Gastroesophageal sphincter (tissue), 4 donors: ENCODE measurements around the gene DSP. TPM values are rescaled to one million over a fixed set of nuclear protein-coding genes. Genes with fewer than 3 reads are reported as not detected.

ENCODE experiments used
- ATAC-seq: fragments of 150-250 bp; one replicate; pipeline ENCODE4 v1.9.1; 2016; ENCODE audit warnings: mild to moderate bottlenecking, moderate library complexity
- H3K27ac ChIP-seq, 4 donors: fragments of 200-600 bp; sonication (generic) in 3 of 4; 1 replicate in 3 of 4; 2 replicates in 1 of 4; pipeline ENCODE4 v1.5.1; 2016 to 2019
- H3K27me3 ChIP-seq: fragments of 200-600 bp; sonication (generic); one replicate; pipeline ENCODE4 v1.5.1; 2019
- H3K36me3 ChIP-seq, 2 donors: fragments of 200-600 bp; sonication (generic); one replicate each; pipeline ENCODE4 v1.5.1; 2019; ENCODE audit warnings: control low read depth in 1 of 2
- H3K4me1 ChIP-seq, 3 donors: fragments of 200-600 bp; sonication (generic); 1 replicate in 2 of 3; 2 replicates in 1 of 3; pipeline ENCODE4 v1.5.1; 2016 to 2019; ENCODE audit warnings: control low read depth in 2 of 3
- H3K4me3 ChIP-seq, 2 donors: fragments of 200-600 bp; sonication (generic); one replicate each; pipeline ENCODE4 v1.5.1; 2019; ENCODE audit warnings: mild to moderate bottlenecking in 1 of 2, moderate library complexity in 1 of 2
- H3K9me3 ChIP-seq, 3 donors: fragments of 200-600 bp; sonication (generic); one replicate each; pipeline ENCODE4 v1.5.1; 2017 to 2019; ENCODE audit warnings: control low read depth in 2 of 3
- EP300 ChIP-seq: sonication (generic); formaldehyde crosslinking; IDR thresholded peaks from one replicate; pipeline ENCODE4 v1.6.1; 2017; ENCODE audit warnings: antibody characterized with exemption, mild to moderate bottlenecking
- POLR2A ChIP-seq, 2 donors: fragments of 450-650 bp; IDR thresholded peaks; one replicate each; pipeline ENCODE4 v1.6.1; 2017; ENCODE audit warnings: antibody characterized with exemption in 2 of 2, mild to moderate bottlenecking in 2 of 2, moderate library complexity in 1 of 2
- POLR2AphosphoS5 ChIP-seq: sonication (generic); formaldehyde crosslinking; IDR thresholded peaks from one replicate; pipeline ENCODE4 v1.6.1; 2017; ENCODE audit warnings: antibody characterized with exemption
- WGBS, 2 donors: methylation state at CpG; one replicate each; pipeline ENCODE4 v1.1.5; 2018; ENCODE audit warnings: low coverage in 1 of 2; 5-methylcytosine and 5-hydroxymethylcytosine counted together
- total RNA-seq, 4 donors: library from RNA; depleted of rRNA; stranded (reverse); fragments of >200 nt; gene quantifications; one replicate each; pipeline ENCODE4 v1.1.0, GENCODE V29; 2016
- TF ChIP-seq, protein P1 (sequence below), 4 experiments: fragments of 200-600 bp in 2 of 4; fragments of 450-650 bp in 2 of 4; sonication (generic) in 1 of 4; IDR thresholded peaks; one replicate each; pipeline ENCODE4 v1.5.1; 2017 to 2019; ENCODE audit warnings: antibody characterized with exemption in 4 of 4, mild to moderate bottlenecking in 2 of 4, moderate library complexity in 2 of 4

The DSP gene
- total RNA-seq, 4 donors from 2014 or later, result 5.8 to 41.7 (median 7.6) TPM

DNA sequence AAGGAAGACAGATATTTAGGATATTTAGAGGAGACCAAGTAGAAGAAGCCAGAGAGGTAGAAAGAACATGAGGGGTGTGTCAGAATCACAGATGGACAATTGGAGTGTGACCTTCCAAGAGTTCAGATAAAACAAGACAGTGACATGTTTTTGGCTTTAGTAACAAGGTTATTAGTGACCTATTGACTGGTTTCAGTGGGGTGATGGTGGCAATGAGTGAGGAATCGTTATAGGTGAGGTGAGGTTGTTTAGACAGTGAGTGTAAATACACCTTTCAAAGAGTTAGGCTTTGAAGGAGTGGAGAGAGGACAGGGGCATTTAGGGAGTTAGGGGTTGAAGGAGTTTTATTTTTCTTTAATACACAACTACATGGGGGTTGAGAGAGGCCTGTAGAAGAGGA is 51.8 kb downstream of the DSP start:
- Histone ChIP-seq H3K36me3 (peaks cover 0 to 48% of the 10 kb centered on the region in 2 donors), H3K27ac (no peak overlapping the region), H3K27me3 (no peaks in the 10 kb centered on the region), H3K4me3 (no peak overlapping the region), H3K9me3 (no peaks in the 10 kb centered on the region), H3K4me1 (peaks cover 7 to 37% (median 13%) of the 10 kb centered on the region in 3 donors)
- no peak for ATAC-seq
- WGBS, 2 donors, result 82 to 86% methylated on average over 1 of the region's 1 CpG
- TF ChIP-seq, protein P1, sequence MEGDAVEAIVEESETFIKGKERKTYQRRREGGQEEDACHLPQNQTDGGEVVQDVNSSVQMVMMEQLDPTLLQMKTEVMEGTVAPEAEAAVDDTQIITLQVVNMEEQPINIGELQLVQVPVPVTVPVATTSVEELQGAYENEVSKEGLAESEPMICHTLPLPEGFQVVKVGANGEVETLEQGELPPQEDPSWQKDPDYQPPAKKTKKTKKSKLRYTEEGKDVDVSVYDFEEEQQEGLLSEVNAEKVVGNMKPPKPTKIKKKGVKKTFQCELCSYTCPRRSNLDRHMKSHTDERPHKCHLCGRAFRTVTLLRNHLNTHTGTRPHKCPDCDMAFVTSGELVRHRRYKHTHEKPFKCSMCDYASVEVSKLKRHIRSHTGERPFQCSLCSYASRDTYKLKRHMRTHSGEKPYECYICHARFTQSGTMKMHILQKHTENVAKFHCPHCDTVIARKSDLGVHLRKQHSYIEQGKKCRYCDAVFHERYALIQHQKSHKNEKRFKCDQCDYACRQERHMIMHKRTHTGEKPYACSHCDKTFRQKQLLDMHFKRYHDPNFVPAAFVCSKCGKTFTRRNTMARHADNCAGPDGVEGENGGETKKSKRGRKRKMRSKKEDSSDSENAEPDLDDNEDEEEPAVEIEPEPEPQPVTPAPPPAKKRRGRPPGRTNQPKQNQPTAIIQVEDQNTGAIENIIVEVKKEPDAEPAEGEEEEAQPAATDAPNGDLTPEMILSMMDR (IDR thresholded peaks at IDR 0.05), result no peak
- no peak for TF ChIP-seq EP300
- no peak for TF ChIP-seq POLR2AphosphoS5
- no peak for TF ChIP-seq POLR2A (IDR thresholded peaks at IDR 0.05)

DNA sequence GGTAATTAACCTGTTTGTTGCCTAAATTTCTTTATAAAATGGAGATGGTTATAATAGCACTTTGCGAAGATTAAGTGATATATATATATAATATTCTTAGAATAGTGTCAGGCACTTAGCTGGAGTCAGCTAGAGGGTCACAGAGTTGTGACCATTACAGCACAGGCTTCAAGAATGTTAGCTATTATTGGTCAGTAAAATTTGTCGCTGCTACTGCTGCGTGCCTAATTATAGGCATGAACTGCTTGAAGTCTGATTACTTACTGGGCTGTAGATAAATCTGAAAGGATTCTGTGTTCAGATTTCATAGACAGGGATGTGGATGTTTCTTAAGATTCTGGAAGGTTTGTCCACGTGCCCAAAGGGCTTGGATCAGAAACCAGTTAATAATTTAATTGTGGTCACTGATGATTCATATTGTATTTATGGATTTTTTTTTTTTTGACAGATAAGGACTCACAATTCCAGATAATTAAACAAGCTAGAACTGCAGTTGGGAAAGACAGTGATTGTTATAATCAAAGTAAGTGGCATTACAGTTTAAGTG is 53.2 kb downstream of the DSP start:
- Histone ChIP-seq H3K36me3 (peaks cover 0 to 62% of the 10 kb centered on the region in 2 donors), H3K4me3 (no peak overlapping the region), H3K27me3 (no peaks in the 10 kb centered on the region), H3K27ac (no peak overlapping the region), H3K9me3 (no peaks in the 10 kb centered on the region), H3K4me1 (peaks cover 7 to 25% (median 13%) of the 10 kb centered on the region in 3 donors)
- no peak for ATAC-seq
- TF ChIP-seq, protein P1 (IDR thresholded peaks at IDR 0.05), result no peak
- TF ChIP-seq POLR2AphosphoS5 (no peak), POLR2A (IDR thresholded peaks at IDR 0.05) (no peak), EP300 (no peak)
- 68 to 80% methylated on average over 4 of the region's 4 CpGs for WGBS, 2 donors

DNA sequence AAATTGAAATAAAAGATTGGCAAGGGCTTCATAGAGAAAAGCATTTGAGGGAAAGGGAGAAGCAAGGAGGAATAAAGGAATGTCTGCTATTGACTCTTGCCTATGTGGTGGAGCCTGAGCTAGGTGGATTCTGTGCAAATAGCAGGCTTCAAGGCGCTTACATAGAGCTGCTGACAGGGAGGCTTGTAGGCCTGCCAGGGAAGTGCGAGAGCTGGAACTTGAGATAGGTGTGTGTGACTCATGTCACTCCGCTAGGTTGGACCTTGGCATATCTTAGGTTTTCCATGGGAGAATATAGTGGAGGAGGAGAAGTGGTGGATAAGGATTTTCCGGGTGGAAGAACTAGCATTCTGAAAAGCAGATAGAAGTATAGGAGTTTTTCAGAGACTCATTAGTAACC is 62.5 kb downstream of the DSP start:
- no peaks in the 10 kb centered on the region for H3K9me3 ChIP-seq
- H3K36me3 ChIP-seq, result peaks cover 21 to 92% of the 10 kb centered on the region in 2 donors
- no peaks in the 10 kb centered on the region for H3K4me1 ChIP-seq
- H3K27me3 ChIP-seq, result no peaks in the 10 kb centered on the region
- whole genome bisulfite sequencing, 2 donors, result 67 to 72% methylated on average over 2 to 4 of the region's 4 CpGs
- TF ChIP-seq EP300 (no peak), POLR2AphosphoS5 (no peak), POLR2A (IDR thresholded peaks at IDR 0.05) (no peak)
- TF ChIP-seq, protein P1 (IDR thresholded peaks at IDR 0.05), result no peak
- no peak overlapping the region for H3K4me3 ChIP-seq
- ATAC-seq, result no peak
- H3K27ac ChIP-seq, result no peak overlapping the region

DNA sequence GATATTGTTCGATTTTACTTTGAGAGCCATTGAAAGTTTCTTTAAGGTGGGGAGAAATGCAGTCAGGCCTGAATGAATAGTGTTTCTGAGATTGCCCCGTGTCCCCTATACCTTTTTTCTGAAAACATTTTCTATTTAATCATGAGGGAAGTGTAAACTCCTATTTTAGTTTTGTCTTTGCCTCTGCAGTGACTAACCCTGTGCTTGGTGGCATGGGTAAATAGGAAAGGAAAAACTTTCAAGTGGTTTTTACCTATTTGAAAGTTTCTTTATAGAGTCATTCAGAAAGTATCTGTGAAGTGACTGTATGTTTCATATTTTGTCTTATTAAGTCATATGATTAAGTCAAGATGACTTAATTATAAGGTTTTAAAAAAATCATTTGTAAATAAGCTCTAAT is 63.0 kb downstream of the DSP start:
- Histone ChIP-seq H3K36me3 (peaks cover 21 to 92% of the 10 kb centered on the region in 2 donors), H3K9me3 (no peaks in the 10 kb centered on the region), H3K4me1 (no peaks in the 10 kb centered on the region), H3K27me3 (no peaks in the 10 kb centered on the region), H3K27ac (no peak overlapping the region), H3K4me3 (no peak overlapping the region)
- TF ChIP-seq POLR2A (IDR thresholded peaks at IDR 0.05), result no peak
- TF ChIP-seq POLR2AphosphoS5, result no peak
- no peak for TF ChIP-seq EP300
- TF ChIP-seq, protein P1 (IDR thresholded peaks at IDR 0.05), result no peak
- WGBS, 2 donors, result 79 to 90% methylated on average over 2 of the region's 2 CpGs
- ATAC-seq, result no peak

DNA sequence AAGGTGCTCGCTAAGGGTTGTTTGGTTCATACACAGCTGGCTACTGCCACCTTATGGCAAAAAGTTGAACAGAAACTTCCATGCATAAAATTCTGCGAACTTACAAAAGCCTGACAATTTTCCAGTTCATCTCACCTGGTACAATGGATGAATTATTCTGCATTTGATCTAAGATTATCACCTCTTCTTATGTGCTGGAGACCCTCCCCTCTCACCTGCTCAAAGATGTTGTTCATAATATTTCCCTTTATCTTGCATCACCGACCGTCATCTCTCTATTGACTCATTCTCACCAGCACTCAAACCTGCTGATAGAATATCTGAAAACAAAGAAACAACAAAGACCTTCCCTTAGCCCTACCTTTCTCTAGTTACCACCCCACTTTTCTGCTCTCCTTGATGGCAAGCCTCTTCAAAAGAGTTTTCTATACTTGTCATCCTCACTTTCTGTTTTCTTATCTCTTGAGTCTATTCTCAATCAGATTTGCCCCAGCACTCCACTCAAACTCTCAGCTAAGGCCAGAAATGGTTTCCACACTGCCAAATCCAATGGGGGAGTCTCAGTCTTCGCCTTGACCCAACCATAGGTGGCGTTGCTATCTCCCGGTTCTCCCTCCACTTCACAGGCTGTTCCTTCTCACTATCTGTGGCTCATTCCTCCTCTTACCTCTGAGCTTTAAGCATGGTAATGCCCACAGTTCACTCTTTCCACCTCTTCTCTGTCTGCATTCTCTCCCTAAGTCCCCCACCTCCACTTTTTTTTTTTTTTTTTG is 74.3 kb downstream of the DSP start:
- Histone ChIP-seq H3K4me1 (peaks cover 0 to 10% (median 0%) of the 10 kb centered on the region in 3 donors), H3K27ac (no peak overlapping the region), H3K4me3 (no peak overlapping the region), H3K36me3 (peaks cover 0 to 36% of the 10 kb centered on the region in 2 donors), H3K27me3 (no peaks in the 10 kb centered on the region), H3K9me3 (no peaks in the 10 kb centered on the region)
- TF ChIP-seq EP300, result no peak
- TF ChIP-seq, protein P1 (IDR thresholded peaks at IDR 0.05), result peak in 3 of 4 experiments; percentile 70 to 75 (median 70)
- ATAC-seq, result no peak
- 17 to 36% methylated on average over 7 of the region's 7 CpGs for WGBS, 2 donors
